Mucosa of rectum (tissue), 2 donors: ENCODE results near the gene C6orf62.
"Not testable (repeated sequence)": the region's sequence is repeated elsewhere in the genome, so short reads cannot be mapped to it uniquely, and the experiment has no call there.

Source experiments
- H3K27ac ChIP-seq, 2 donors: one replicate each; pipeline ENCODE4 v1.7.0; 2013; ENCODE audit warnings: inconsistent platforms in 2 of 2, low read depth in 2 of 2, low read length in 2 of 2
- H3K27me3 ChIP-seq, 2 donors: one replicate each; pipeline ENCODE4 v1.7.0; 2013; ENCODE audit warnings: low read length in 2 of 2; ENCODE audit not compliant: control insufficient read depth in 2 of 2, insufficient read depth in 2 of 2
- H3K36me3 ChIP-seq, 2 donors: one replicate each; pipeline ENCODE4 v1.7.0; 2013; ENCODE audit warnings: low read length in 2 of 2; ENCODE audit not compliant: control insufficient read depth in 2 of 2, insufficient read depth in 2 of 2
- H3K4me1 ChIP-seq, 2 donors: one replicate each; pipeline ENCODE4 v1.7.0; 2013; ENCODE audit warnings: low read length in 2 of 2, mild to moderate bottlenecking in 1 of 2; ENCODE audit not compliant: control insufficient read depth in 2 of 2, insufficient read depth in 2 of 2
- H3K4me3 ChIP-seq, 2 donors: one replicate each; pipeline ENCODE4 v1.7.0; 2013; ENCODE audit warnings: low read length in 2 of 2
- H3K9ac ChIP-seq, 2 donors: one replicate each; pipeline ENCODE4 v1.7.0; 2013; ENCODE audit warnings: low read length in 2 of 2, low read depth in 1 of 2, mild to moderate bottlenecking in 1 of 2
- H3K9me3 ChIP-seq, 2 donors: one replicate each; pipeline ENCODE4 v1.7.0; 2013; ENCODE audit warnings: low read length in 2 of 2; ENCODE audit not compliant: control insufficient read depth in 2 of 2
- donor health status: healthy.
- donor health status: Normal muscosa, but diverticular disease.

C6orf62 gene

GRCh38 chr6:24699521-24700359 lies 19.2 kb downstream of the C6orf62 start:
- H3K36me3 ChIP-seq, result peaks cover 25 to 27% of the 10 kb centered on the region in 2 donors
- H3K27ac ChIP-seq, result no peak overlapping the region
- no peaks in the 10 kb centered on the region for H3K9me3 ChIP-seq
- no peak overlapping the region for H3K4me3 ChIP-seq
- no peak overlapping the region for H3K9ac ChIP-seq
- H3K27me3 ChIP-seq, result no peaks in the 10 kb centered on the region
- H3K4me1 ChIP-seq, result peaks cover 0 to 4% of the 10 kb centered on the region in 2 donors

- H3K36me3 ChIP-seq, result no peaks in the 10 kb centered on the region
- no peaks in the 10 kb centered on the region for H3K9me3 ChIP-seq
- H3K27me3 ChIP-seq, result no peaks in the 10 kb centered on the region
- peaks cover 0 to 4% of the 10 kb centered on the region in 2 donors for H3K4me1 ChIP-seq
- H3K9ac ChIP-seq, result no peak overlapping the region
- H3K27ac ChIP-seq, result no peak overlapping the region
- H3K4me3 ChIP-seq, result no peak overlapping the region
Measured at GRCh38 chr6:24696097-24696496, 22.9 kb downstream of the C6orf62 start.

DNA sequence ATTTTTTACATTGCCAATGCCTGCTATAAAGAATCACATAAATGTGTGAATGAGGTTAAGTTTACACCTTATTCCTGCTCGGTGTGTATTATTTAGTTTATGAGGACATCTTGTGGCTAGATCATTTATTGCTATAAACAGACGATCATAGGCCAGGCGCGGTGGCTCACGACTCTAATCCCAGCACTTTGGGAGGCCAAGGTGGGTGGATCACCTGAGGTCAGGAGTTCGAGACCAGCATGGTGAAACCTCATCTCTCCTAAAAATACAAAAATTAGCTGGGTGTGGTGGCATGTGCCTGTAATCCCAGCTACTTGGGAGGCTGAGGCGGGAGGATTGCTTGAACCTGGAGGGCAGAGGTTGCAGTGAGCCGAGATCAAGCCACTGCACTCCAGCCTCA lies 23.3 kb downstream of the C6orf62 start:
- not testable (repeated sequence) for H3K4me3 ChIP-seq, H3K9me3 ChIP-seq, H3K36me3 ChIP-seq, H3K27me3 ChIP-seq, H3K27ac ChIP-seq, H3K9ac ChIP-seq, H3K4me1 ChIP-seq

DNA sequence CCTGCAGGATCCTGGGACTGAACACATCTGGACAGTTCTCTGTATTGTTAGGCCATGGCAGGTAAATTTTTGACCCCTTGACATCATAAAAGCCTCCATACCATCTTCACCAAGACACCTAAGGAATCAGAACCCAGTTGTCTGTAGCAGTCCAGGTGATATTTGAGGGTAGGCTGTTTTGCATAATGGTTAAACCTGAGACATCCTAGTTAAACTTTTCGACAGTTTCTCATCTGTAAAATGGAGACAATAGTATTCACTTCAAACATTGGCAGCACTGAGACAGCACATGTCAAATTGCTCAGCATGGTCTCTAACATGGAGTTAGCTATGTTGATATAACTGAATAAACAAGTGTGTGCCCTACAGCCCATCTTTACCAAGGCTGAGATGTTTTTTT lies 24.8 kb downstream of the C6orf62 start:
- Histone ChIP-seq H3K9ac (no peak overlapping the region), H3K9me3 (no peaks in the 10 kb centered on the region), H3K27ac (no peak overlapping the region), H3K27me3 (no peaks in the 10 kb centered on the region), H3K4me1 (peaks cover 0 to 4% of the 10 kb centered on the region in 2 donors), H3K4me3 (no peak overlapping the region), H3K36me3 (no peaks in the 10 kb centered on the region)

DNA sequence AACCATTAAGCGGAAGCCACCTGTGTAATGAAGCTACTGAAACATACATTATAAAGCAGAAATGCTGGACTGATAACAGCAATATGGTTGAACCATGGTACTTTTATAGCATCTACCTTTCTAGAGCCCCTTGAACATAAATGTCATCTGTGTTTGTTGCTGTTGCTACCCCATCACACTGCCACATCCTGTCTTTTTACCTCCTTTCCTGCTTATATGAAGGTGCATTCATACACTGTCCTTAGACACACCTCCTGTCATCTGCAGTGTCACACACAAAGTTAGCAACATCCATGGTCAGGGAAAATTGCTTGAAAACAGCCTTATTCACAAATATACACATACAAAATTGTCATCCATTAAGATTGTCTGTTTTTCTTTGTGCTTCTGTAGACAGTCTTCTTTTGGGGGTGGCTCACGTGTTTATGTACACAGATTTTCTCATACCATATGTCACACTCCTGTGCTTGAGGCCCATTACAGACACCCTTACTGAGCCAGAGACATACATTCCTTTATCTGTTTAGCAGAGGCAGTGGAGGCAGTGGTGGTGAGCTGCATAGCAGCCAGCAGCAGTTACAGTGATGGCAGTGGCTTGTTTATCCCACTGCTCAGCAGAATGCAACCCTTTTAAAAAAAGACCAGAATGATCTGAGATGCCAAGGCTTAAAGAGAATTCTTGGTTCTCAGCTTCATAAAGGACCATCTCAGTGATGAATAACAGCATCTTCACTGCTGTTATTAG lies 25.9 kb downstream of the C6orf62 start:
- H3K4me1 ChIP-seq, result peaks cover 0 to 4% of the 10 kb centered on the region in 2 donors
- H3K9ac ChIP-seq, result no peak overlapping the region
- H3K4me3 ChIP-seq, result no peak overlapping the region
- H3K27ac ChIP-seq, result no peak overlapping the region
- H3K9me3 ChIP-seq, result no peaks in the 10 kb centered on the region
- no peaks in the 10 kb centered on the region for H3K27me3 ChIP-seq
- peaks cover 0 to 4% of the 10 kb centered on the region in 2 donors for H3K36me3 ChIP-seq

DNA sequence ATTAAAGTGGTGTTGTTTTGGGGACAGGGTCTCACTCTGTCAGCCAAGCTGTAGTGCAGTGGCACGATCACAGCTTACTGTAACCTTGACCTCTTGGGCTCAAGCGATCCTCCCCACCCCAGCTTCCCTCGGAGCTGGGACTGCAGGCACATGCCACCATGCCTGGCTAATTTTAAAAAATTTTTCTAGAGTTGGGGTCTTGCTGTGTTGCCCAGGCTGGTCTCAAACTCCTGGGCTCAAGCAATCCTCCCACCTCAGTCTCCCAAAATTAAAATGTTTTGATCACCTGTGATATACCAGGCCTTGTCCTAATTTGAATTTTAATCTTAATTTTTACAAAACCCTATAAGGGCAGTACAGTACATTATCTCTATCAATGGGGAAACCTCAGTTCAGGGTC lies 26.5 kb downstream of the C6orf62 start:
- peaks cover under 1 to 4% of the 10 kb centered on the region in 2 donors for H3K36me3 ChIP-seq
- no peak overlapping the region for H3K27ac ChIP-seq
- H3K9me3 ChIP-seq, result no peaks in the 10 kb centered on the region
- no peak overlapping the region for H3K9ac ChIP-seq
- H3K4me3 ChIP-seq, result no peak overlapping the region
- no peaks in the 10 kb centered on the region for H3K27me3 ChIP-seq
- H3K4me1 ChIP-seq, result peaks cover 0 to 4% of the 10 kb centered on the region in 2 donors

DNA sequence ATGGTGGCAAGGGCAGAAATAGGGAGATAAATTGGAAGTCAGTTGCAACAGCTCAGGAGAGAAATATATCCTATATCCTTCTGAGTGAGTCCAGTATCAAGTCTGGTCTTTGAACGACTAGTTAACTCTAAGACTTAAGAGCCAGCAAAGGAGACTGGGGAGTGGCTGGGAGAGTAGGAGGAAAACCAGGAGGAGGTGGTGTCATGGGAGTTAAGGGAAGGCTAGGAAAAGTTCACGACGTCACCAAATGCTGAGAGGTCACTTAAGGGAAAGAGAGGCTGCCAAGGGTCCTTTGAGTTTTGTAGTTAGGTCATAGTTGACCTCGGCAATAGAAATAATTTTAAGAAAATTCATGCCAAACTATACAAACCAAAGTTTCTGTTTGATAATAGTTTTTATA lies 27.0 kb downstream of the C6orf62 start:
- H3K27me3 ChIP-seq, result no peaks in the 10 kb centered on the region
- no peak overlapping the region for H3K4me3 ChIP-seq
- H3K27ac ChIP-seq, result no peak overlapping the region
- H3K9ac ChIP-seq, result no peak overlapping the region
- H3K4me1 ChIP-seq, result peaks cover 0 to 4% of the 10 kb centered on the region in 2 donors
- no peaks in the 10 kb centered on the region for H3K9me3 ChIP-seq
- H3K36me3 ChIP-seq, result peaks cover 5 to 6% of the 10 kb centered on the region in 2 donors

DNA sequence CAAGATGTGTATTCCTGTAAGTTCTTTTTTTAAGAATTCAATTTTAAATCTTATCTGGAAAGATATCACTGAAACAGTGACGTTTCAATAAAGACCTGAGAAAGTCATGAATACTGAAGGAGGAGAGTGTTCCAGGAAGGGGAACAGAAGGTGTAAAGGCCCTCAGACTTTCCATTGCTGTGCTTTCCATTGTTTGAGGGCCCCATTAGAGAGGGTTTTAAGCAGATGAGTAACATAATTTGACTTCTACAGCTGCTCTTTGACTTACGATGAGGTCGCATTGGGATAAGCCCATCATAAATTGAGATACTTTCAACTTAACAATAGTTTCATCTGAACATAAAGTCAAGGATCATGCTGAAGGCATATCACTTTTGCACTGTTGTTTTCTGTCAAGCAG lies 27.4 kb downstream of the C6orf62 start:
- no peaks in the 10 kb centered on the region for H3K27me3 ChIP-seq
- H3K9me3 ChIP-seq, result no peaks in the 10 kb centered on the region
- peaks cover 6 to 9% of the 10 kb centered on the region in 2 donors for H3K36me3 ChIP-seq
- no peak overlapping the region for H3K9ac ChIP-seq
- no peak overlapping the region for H3K4me3 ChIP-seq
- H3K27ac ChIP-seq, result no peak overlapping the region
- peaks cover 0 to 4% of the 10 kb centered on the region in 2 donors for H3K4me1 ChIP-seq

- Histone ChIP-seq H3K27me3 (no peaks in the 10 kb centered on the region), H3K9ac (no peak overlapping the region), H3K4me1 (peaks cover 0 to 4% of the 10 kb centered on the region in 2 donors), H3K9me3 (no peaks in the 10 kb centered on the region), H3K4me3 (no peak overlapping the region), H3K36me3 (peaks cover 6 to 9% of the 10 kb centered on the region in 2 donors), H3K27ac (no peak overlapping the region)
Measured at GRCh38 chr6:24690593-24690992, 28.4 kb downstream of the C6orf62 start.

DNA sequence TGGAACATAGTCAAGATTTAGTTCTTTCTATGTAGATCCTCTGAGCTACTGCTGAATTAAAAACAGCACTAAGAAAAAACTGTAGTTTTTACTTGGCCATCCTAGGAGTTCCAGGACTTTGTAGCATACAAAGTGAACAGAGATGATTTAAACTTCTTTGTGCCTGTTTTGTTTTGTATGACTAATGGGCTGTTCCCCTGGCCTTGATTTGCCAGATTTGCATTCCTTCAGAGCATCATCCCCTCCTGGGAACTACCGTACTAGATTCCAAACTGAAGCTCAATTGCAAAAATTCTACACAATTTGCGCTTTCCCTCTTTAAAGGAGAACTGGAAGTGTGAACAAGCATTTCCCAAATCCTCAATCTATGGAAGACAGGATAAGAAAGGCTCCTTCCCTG lies 29.0 kb downstream of the C6orf62 start:
- H3K4me3 ChIP-seq, result no peak overlapping the region
- no peaks in the 10 kb centered on the region for H3K27me3 ChIP-seq
- H3K9ac ChIP-seq, result no peak overlapping the region

More for the DNA sequence above, 29.0 kb downstream of the C6orf62 start:
- H3K9me3 ChIP-seq, result no peaks in the 10 kb centered on the region
- H3K36me3 ChIP-seq, result peaks cover 6 to 9% of the 10 kb centered on the region in 2 donors
- no peak overlapping the region for H3K27ac ChIP-seq
- H3K4me1 ChIP-seq, result no peaks in the 10 kb centered on the region
